Testis (tissue), 3 donors: ENCODE measurements around the gene PDCD1. TPM values are rescaled to one million over a fixed set of nuclear protein-coding genes. Genes with fewer than 3 reads are reported as not detected.

Experiments used
- DNase-seq: peaks from one replicate; pipeline ENCODE4 v3.0.0-alpha.2; 2019
- H3K27ac ChIP-seq, 2 donors: fragments of 200-600 bp; sonication (generic); one replicate each; pipeline ENCODE4 v1.5.1; 2019
- H3K27me3 ChIP-seq: fragments of 200-600 bp; sonication (generic); one replicate; pipeline ENCODE4 v1.5.1; 2019
- H3K36me3 ChIP-seq: fragments of 200-600 bp; sonication (generic); one replicate; pipeline ENCODE4 v1.5.1; 2017; ENCODE audit warnings: low read depth; ENCODE audit errors: missing control alignments
- H3K4me1 ChIP-seq: fragments of 200-600 bp; sonication (generic); one replicate; pipeline ENCODE4 v1.5.1; 2019
- H3K4me3 ChIP-seq, 2 donors: fragments of 200-600 bp; sonication (generic); one replicate each; pipeline ENCODE4 v1.5.1; 2017 to 2019
- H3K9me3 ChIP-seq: fragments of 200-600 bp; sonication (generic); one replicate; pipeline ENCODE4 v1.5.1; 2017
- CTCF ChIP-seq, 3 experiments: fragments of 450-650 bp in 2 of 3; fragments of 200-600 bp in 1 of 3; sonication (generic) in 1 of 3; IDR thresholded peaks; one replicate each; pipeline ENCODE4 v1.5.1; 2016 to 2019; ENCODE audit warnings: antibody characterized with exemption in 3 of 3, mild to moderate bottlenecking in 2 of 3, moderate library complexity in 1 of 3
- POLR2A ChIP-seq: fragments of 450-650 bp; IDR thresholded peaks from one replicate; pipeline ENCODE4 v1.6.1; 2017; ENCODE audit warnings: antibody characterized with exemption, mild to moderate bottlenecking, moderate library complexity
- whole genome bisulfite sequencing, 2 donors: methylation state at CpG; one replicate each; pipeline ENCODE4 v1.1.5; 2018; 5-methylcytosine and 5-hydroxymethylcytosine counted together
- intact Hi-C: fragments of 100-400 bp; cut with DNase I; formaldehyde crosslinking; loops from one replicate; pipeline ENCODE4 v1.15.1; 2023; ENCODE audit warnings: low total_unique reads
- polyA plus RNA-seq: library from polyadenylated mRNA; stranded (reverse); fragments of 350-450 nt; fragmentation: Illumina TruSeq; extraction: RNeasy Lipid Tissue Mini Kit (QIAGEN cat#74804); gene quantifications from one replicate; pipeline ENCODE4 v1.2.3, GENCODE V29; 2014; ENCODE audit warnings: low read depth, low replicate concordance; ENCODE audit not compliant: insufficient read depth
- total RNA-seq, 2 donors: library from RNA; depleted of rRNA; stranded (reverse); fragments of >200 nt; gene quantifications; one replicate each; pipeline ENCODE4 v1.2.3, GENCODE V29; 2016

The PDCD1 gene
- total and polyA plus RNA-seq, 3 donors from 2014 or later = 0.37 to 0.47 (median 0.39) TPM

- no peak for DNase-seq
- intact Hi-C loops = no loop called here
- Histone ChIP-seq H3K9me3 (no peaks in the 10 kb centered on the region), H3K4me3 (no peak overlapping the region), H3K36me3 (no peaks in the 10 kb centered on the region), H3K27ac (no peak overlapping the region), H3K4me1 (no peaks in the 10 kb centered on the region), H3K27me3 (no peaks in the 10 kb centered on the region)
- TF ChIP-seq POLR2A = no peak
- no peak for TF ChIP-seq CTCF (IDR thresholded peaks at IDR 0.05)
- 77 to 82% methylated on average over 15 to 28 of the region's 28 CpGs for WGBS, 2 donors
Measured at GRCh38 chr2:241870611-241871537, 12.2 kb upstream of the PDCD1 start.

DNA sequence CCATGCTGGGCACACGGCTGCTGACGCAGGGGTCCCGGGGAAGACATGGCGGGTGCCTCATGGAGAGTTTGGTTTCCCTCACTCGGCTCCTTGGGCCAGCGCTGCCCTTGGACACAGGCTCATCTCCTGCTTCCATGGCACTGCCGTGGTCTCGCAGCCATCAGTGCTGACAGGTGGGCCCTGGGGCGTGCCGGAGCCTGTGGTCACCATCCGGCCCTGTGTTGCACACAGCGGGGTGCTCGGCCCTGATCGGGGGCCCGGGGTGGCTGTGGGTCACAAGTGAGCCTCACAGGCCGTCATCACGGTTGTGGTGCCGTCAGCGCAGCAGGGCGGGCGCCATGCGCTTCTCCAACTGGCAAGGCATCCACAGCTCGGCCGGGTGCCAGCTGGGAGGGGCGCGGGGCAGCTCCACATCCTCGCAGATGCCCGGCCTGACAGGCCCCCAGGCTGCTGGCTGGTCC, 11.4 kb upstream of the PDCD1 start:
- H3K27me3 ChIP-seq = no peaks in the 10 kb centered on the region

DNA sequence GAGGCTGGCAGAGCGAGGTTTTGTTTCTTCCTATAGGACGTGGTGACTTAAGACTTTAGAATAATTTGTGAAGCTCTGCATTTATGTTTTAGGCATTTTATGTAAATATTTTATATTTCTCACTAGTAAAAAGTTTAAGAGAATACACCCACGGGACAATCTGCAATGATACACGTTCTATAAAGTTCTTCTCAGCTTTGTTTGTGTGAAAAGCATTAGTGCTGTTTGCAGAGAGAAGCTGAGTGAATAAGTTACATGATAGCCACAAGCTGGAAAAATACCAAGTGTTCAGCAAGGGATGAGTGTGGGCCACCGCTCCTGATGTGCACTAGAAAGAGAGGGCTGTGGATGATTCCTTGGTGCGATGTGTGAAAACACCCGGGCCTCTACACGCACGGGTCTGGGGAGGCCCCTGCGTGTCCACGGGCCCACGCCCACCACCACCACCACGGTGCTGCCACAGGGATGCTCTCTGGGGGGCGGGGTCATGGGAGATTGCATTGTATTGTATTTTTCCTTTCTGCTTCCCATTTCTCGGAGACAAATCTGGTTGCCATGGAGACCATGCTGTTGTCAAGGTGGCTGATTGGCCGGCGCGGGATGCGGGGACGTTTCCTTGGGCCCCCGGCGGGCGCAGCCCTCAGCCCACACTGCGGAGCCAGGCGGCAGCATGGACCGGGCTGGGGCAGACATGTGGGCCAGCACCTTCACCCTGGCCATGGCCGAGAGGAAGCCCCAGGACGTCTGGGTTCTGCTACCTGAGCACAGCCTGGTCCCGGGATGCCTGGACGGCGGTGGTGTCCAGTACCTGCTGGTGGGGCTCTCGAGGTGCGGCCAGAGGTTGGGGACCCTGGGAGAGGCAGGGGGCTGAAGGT, 10.6 kb upstream of the PDCD1 start, which contains the start of gene RTP5:
Gene RTP5 (plus strand): TSS at position 643 of the 875 bp plus-strand sequence. CDS start 28 bp downstream, at position 671.
- no peaks in the 10 kb centered on the region for H3K27me3 ChIP-seq
- DNase-seq = no peak
- TF ChIP-seq CTCF (IDR thresholded peaks at IDR 0.05) (no peak), POLR2A (no peak)
- WGBS, 2 donors = 80 to 88% methylated on average over 22 to 33 of the region's 33 CpGs
- H3K27ac ChIP-seq = no peak within 1 kb of the TSS
- H3K4me1 ChIP-seq = no peaks in the 10 kb centered on the region
- H3K9me3 ChIP-seq = no peaks in the 10 kb centered on the region
- H3K36me3 ChIP-seq = no peaks in the 10 kb centered on the region
- intact Hi-C loops = no loop called here
- no peak within 1 kb of the TSS for H3K4me3 ChIP-seq

More for the DNA sequence above, 11.4 kb upstream of the PDCD1 start:
- no peak for DNase-seq
- intact Hi-C loops = no loop called here
- Histone ChIP-seq H3K4me1 (no peaks in the 10 kb centered on the region), H3K4me3 (no peak overlapping the region), H3K9me3 (no peaks in the 10 kb centered on the region), H3K36me3 (no peaks in the 10 kb centered on the region), H3K27ac (no peak overlapping the region)
- TF ChIP-seq CTCF (IDR thresholded peaks at IDR 0.05) = no peak
- TF ChIP-seq POLR2A = no peak
- 85% methylated on average over 26 of the region's 28 CpGs; no CpG with 5 or more reads in 1 of the 2 donors for WGBS, 2 donors

- Histone ChIP-seq H3K9me3 (no peaks in the 10 kb centered on the region), H3K4me1 (no peaks in the 10 kb centered on the region), H3K27me3 (no peaks in the 10 kb centered on the region), H3K36me3 (no peaks in the 10 kb centered on the region), H3K27ac (no peak overlapping the region), H3K4me3 (no peak overlapping the region)
- 57 to 70% methylated on average over 15 of the region's 15 CpGs for WGBS, 2 donors
- TF ChIP-seq POLR2A = no peak
- TF ChIP-seq CTCF (IDR thresholded peaks at IDR 0.05) = no peak
- intact Hi-C loops = no loop called here
- DNase-seq = no peak
Measured at GRCh38 chr2:241868661-241869081, 10.0 kb upstream of the PDCD1 start.
